HG03354 (cell line): ENCODE results near the gene CMPK2.

Experiments used
- ATAC-seq: cut with Tn5 transposase; IDR thresholded peaks from one replicate; pipeline ENCODE4 v1.9.1; 2021; ENCODE audit warnings: mild to moderate bottlenecking; ENCODE audit not compliant: unreplicated experiment, poor library complexity, severe bottlenecking

CMPK2 gene

GRCh38 chr2:6846967-6847681 lies 18.6 kb downstream of the CMPK2 start:
- no peak for ATAC-seq

GRCh38 chr2:6846540-6846939 lies 19.2 kb downstream of the CMPK2 start:
- no peak for ATAC-seq

DNA sequence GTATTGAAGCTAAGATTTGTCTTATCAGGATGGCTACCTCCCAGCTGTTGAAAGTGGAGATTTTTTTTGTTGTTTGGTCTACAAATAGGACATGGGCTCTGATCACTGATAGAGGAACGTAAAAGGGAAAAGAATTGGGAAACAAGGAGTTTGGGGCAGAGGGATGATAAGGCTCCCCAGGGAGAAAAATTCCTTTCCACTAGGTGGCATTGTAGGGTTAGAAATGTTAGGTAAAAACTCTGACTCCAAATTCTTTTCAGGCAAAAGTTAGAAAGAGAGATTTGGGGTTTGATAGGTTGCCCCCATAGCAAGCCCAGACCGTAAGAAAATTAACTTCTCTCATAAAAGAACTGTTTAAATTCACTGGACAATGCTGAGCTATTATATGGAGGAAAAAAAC lies 19.8 kb downstream of the CMPK2 start:
- ATAC-seq: no peak

DNA sequence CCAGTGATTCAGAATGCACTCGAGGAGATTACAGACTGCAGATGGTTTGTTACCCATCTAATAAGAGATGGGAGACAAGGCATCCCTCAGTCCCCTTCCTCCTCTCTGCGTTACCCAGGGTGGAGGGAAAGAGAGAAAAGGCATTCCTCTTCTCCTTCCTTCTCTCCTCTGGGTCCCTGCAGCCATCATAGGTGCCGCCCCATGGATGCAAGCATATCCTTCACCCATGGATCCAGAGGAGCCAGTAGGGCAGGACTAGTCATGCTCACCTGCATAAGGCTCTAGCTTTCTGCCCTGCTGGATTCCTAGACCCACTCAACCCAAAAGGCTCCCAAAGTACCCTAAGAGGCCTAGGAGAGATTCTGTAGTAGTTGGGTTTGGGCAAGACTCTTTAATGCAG lies 20.4 kb downstream of the CMPK2 start:
- ATAC-seq: no peak

GRCh38 chr2:6841537-6842287 lies 24.0 kb downstream of the CMPK2 start:
- no peak for ATAC-seq

GRCh38 chr2:6838673-6839319 lies 26.9 kb downstream of the CMPK2 start:
- no peak for ATAC-seq

DNA sequence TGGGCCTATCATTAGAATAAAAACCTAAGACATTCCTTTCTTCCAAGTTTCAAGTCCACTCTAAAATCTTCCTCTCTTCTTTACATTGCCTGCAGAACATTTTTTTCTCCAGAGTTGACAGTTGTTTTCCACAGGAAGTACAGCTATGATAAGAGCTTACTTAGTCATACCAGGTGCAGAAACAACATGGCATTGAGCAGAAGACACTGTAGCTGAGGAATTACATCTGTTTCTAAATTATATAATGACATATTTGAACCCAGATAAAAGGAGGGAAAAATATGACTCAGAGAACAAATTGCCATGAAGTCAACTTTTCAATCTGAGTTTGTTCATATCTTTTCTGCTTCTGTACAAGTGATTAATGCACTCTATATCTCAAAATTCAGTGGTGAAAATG lies 30.2 kb downstream of the CMPK2 start:
- ATAC-seq: no peak

DNA sequence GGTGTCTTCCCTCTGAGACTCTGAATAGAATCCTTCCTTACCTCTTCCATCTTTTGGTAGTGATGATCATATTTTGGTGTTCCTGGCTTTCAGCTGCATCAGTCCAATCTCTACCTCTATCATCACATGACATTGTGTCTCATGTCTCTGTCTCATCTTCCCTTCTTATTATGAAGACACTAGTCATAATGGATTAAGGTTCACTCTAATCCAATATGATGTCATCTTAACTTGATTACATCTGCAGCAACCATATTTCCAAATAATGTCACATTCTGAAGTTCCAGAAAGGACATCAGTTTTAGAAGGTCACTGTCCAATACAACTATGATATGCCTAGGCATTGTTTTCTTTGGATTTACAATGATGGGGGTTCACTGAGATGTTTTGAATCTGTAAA lies 31.5 kb downstream of the CMPK2 start:
- ATAC-seq: no peak

DNA sequence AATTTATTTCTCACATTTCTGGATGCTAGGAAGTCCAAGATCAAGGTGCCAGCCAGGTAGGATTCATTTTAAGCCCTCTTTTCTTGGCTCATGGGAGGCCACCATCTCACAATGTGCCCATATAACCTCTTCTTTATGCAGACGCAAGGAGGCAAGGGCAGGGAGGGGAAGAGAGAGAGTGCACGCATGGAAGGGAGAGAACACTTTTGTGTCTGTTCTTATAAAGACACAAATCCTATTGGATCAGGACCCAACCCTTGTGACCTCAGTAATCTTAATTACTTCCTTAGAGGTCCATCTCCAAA lies 32.5 kb downstream of the CMPK2 start:
- no peak for ATAC-seq

DNA sequence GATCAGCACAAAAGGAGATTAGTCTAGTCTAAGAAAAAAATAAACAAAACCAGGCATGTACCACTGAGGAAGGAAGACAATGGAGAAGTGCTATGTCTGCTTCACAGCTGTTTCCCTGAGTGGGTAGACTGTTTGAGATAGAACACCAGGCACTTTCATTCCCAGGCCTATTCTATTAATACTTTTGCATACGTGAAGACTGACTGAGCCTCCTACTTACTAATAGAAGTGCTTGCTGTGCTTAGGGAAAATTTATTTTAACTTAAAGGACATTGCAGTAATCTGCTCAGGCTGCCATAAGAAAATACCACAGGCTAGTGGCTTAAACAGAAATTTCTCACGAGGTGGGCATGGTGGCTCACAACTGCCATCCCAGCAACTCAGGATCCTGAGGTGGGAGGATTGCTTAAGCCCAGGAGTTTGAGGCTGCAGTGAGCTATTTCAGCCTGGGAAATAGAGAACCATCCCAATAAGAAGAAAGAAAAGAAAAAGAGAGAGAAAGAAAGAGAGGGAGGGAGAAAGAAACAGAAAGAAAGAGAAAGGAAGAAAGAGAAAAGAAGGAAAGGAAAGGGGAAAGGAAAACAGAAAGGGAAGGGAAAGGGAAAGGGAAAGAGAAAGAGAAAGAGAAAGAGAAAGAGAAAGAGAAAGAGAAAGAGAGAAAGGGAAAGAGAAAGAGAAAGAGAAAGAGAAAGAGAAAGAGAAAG lies 33.0 kb downstream of the CMPK2 start:
- no peak for ATAC-seq

DNA sequence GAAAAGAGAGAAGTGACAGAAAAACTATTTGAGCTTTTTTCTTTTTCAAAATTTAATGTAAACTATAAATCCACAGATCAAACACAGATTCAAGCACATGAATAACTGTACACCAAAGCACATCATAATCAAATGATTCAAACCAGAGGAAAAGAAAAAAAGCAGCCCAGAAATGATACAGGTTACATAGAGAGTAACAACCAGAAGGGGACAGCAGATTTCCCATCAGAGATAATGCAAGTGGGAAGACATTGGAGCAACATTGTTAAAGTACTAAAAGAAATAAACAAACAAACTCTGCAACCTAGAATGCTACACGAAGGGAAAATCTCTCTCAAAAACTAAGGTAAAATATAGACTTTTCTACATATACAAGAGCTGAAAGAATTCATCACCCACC lies 34.5 kb downstream of the CMPK2 start:
- no peak for ATAC-seq

DNA sequence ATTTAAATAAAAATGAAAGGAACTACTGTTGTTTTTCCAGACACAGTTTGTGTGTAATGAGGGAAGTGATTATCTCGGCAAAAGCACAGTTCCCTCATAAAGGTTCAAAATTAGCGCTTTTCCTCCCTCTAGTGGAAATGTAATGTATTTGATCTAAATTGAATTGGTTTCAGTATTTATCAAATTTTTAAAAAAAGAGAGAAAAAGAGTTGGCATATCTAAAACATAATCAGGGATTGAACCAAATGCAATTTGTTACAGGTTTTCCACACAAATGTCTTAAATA lies 37.5 kb downstream of the CMPK2 start:
- ATAC-seq: no peak

DNA sequence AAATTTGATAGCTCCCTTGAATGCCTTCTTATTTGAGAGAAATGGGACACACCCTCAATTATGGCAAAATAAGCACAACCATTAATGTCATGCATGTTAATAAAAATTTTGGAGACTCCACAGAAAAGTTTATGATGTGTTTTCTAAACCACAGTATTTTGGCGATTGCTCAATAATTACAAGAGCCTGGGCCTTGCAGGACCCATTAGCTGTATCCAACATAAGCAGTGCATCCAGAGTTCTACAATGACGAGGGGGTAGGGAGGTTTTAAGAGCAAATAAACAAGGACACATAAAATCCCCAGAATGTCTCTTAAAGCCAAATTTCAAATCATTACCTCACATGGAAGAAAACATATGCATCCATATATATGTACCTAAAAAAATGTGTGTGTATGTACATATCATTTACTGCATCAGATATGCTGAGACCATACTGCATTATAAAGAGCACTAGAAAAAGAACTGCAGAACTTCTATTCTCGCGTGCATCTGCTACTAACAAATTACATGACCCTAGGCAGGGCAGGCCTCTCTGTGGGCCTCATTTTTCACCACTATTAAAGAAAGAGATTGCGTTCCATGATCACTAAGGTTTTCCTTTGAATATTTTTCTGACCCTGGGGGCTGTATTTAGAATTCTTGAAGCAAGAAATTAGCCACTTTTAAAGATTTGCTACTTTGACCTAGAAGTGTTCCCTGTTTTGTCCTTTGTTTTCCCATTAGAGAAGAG lies 38.0 kb downstream of the CMPK2 start:
- no peak for ATAC-seq

- peak; percentile 95 for ATAC-seq
Measured at GRCh38 chr2:6826081-6826913, 39.4 kb downstream of the CMPK2 start.

GRCh38 chr2:6824962-6825361 lies 40.7 kb downstream of the CMPK2 start:
- ATAC-seq: no peak

DNA sequence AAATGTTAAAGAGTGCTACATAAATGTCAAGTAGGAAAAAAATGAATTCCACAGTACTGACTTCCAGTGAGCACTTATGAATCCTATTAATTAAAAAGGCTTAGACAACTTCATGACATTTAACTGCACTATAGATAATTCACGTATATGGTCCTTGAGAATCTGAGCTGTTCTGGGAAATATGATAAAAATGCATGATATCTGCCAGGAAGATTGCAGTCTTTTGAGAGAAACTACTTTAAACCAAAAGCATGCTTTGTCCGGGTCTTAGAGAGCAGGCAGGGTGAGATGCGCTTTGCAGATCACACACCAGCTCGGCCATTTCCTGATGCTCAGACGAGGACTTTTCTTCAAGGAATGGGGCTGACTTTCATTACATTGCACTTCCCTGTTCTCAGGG lies 42.6 kb downstream of the CMPK2 start:
- no peak for ATAC-seq

GRCh38 chr2:6822406-6822805 lies 43.3 kb downstream of the CMPK2 start:
- no peak for ATAC-seq

- ATAC-seq: no peak
Measured at GRCh38 chr2:6820903-6821584, 44.7 kb downstream of the CMPK2 start.

DNA sequence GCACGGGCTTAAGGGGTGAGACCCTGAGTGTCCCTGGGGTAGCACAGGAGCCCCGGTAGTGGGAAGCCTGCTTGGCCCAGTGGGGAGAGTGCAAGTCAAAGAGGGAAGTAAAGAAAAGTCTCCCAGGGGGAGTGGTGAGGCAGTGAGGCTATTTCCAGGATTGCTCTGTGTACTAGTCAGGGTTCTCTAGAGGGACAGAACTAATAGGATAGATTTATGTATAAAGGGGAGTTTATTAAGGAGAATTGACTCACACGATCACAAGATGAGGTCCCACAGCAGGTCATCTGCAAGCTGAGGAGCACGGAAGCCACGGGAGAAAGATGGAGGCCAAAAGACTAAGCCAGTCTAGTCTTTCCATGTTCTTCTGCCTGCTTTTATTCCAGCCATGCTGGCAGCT lies 45.5 kb downstream of the CMPK2 start:
- ATAC-seq: no peak
